Ishikawa (cell line): ENCODE data around the gene PTF1A.

Experiments used
- CEBPB ChIP-seq: IDR thresholded peaks from 2 replicates; pipeline ENCODE4 v1.6.1; 2012
- CREB1 ChIP-seq: IDR thresholded peaks from 2 replicates; pipeline ENCODE4 v1.6.1; 2012; ENCODE audit warnings: low read depth
- EGR1 ChIP-seq: IDR thresholded peaks from 2 replicates; pipeline ENCODE4 v1.6.1; 2012
- EP300 ChIP-seq: IDR thresholded peaks from 2 replicates; pipeline ENCODE4 v1.6.1; 2012; ENCODE audit warnings: borderline replicate concordance
- FOXM1 ChIP-seq: IDR thresholded peaks from 2 replicates; pipeline ENCODE4 v1.6.1; 2012; ENCODE audit warnings: low read depth, borderline replicate concordance
- NFIC ChIP-seq: IDR thresholded peaks from 2 replicates; pipeline ENCODE4 v1.6.1; 2012
- RAD21 ChIP-seq: IDR thresholded peaks from 2 replicates; pipeline ENCODE4 v1.6.1; 2012; ENCODE audit warnings: low read depth
- TAF1 ChIP-seq: IDR thresholded peaks from 2 replicates; pipeline ENCODE4 v1.6.1; 2012; ENCODE audit warnings: low read depth, mild to moderate bottlenecking
- TCF12 ChIP-seq: IDR thresholded peaks from 2 replicates; pipeline ENCODE4 v1.6.1; 2012; ENCODE audit warnings: low read depth
- TEAD4 ChIP-seq: IDR thresholded peaks from 2 replicates; pipeline ENCODE4 v1.6.1; 2012
- YY1 ChIP-seq: IDR thresholded peaks from 2 replicates; pipeline ENCODE4 v1.6.1; 2012; ENCODE audit warnings: low read depth
- ZBTB7A ChIP-seq: IDR thresholded peaks from 2 replicates; pipeline ENCODE4 v1.6.1; 2012; ENCODE audit warnings: low read depth
- TF ChIP-seq, protein P1 (sequence below): IDR thresholded peaks from 2 replicates; pipeline ENCODE4 v1.6.1; 2012
- TF ChIP-seq, protein P2 (sequence below): IDR thresholded peaks from 2 replicates; pipeline ENCODE4 v1.6.1; 2012
- TF ChIP-seq, protein P3 (sequence below): IDR thresholded peaks from 2 replicates; pipeline ENCODE4 v1.6.1; 2012; ENCODE audit warnings: low read depth, mild to moderate bottlenecking

Gene PTF1A

DNA sequence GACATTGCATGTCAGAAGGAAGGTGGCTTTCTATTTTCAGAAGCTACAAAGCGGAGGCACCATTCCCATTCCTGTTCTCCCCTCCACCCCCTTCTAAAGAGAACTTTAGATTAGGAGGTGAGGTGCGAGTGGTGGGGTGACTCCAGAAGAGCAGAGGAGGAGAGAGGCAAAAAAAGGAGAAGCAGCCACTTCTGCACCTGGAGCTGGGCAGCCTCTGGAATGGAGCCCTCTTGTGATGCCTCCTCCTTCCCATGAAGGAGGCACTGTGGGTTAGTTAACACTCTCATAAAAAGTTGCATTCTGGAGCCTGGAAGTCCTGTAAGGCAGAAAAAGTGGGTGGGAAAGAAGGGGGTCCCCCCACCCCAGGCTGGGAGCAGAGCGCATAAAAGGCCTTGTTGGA lies 4.8 kb downstream of the PTF1A start:
- TF ChIP-seq NFIC, result no peak
- TF ChIP-seq CEBPB, result no peak
- TF ChIP-seq YY1, result no peak
- no peak for TF ChIP-seq EGR1
- TF ChIP-seq EP300, result no peak
- TF ChIP-seq ZBTB7A, result no peak
- TF ChIP-seq CREB1, result no peak
- TF ChIP-seq, protein P1, sequence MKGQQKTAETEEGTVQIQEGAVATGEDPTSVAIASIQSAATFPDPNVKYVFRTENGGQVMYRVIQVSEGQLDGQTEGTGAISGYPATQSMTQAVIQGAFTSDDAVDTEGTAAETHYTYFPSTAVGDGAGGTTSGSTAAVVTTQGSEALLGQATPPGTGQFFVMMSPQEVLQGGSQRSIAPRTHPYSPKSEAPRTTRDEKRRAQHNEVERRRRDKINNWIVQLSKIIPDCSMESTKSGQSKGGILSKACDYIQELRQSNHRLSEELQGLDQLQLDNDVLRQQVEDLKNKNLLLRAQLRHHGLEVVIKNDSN, result no peak
- no peak for TF ChIP-seq TEAD4
- TF ChIP-seq TAF1, result no peak
- no peak for TF ChIP-seq FOXM1
- no peak for TF ChIP-seq TCF12
- TF ChIP-seq, protein P2, sequence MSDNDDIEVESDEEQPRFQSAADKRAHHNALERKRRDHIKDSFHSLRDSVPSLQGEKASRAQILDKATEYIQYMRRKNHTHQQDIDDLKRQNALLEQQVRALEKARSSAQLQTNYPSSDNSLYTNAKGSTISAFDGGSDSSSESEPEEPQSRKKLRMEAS, result no peak
- TF ChIP-seq, protein P3, sequence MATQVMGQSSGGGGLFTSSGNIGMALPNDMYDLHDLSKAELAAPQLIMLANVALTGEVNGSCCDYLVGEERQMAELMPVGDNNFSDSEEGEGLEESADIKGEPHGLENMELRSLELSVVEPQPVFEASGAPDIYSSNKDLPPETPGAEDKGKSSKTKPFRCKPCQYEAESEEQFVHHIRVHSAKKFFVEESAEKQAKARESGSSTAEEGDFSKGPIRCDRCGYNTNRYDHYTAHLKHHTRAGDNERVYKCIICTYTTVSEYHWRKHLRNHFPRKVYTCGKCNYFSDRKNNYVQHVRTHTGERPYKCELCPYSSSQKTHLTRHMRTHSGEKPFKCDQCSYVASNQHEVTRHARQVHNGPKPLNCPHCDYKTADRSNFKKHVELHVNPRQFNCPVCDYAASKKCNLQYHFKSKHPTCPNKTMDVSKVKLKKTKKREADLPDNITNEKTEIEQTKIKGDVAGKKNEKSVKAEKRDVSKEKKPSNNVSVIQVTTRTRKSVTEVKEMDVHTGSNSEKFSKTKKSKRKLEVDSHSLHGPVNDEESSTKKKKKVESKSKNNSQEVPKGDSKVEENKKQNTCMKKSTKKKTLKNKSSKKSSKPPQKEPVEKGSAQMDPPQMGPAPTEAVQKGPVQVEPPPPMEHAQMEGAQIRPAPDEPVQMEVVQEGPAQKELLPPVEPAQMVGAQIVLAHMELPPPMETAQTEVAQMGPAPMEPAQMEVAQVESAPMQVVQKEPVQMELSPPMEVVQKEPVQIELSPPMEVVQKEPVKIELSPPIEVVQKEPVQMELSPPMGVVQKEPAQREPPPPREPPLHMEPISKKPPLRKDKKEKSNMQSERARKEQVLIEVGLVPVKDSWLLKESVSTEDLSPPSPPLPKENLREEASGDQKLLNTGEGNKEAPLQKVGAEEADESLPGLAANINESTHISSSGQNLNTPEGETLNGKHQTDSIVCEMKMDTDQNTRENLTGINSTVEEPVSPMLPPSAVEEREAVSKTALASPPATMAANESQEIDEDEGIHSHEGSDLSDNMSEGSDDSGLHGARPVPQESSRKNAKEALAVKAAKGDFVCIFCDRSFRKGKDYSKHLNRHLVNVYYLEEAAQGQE, result no peak
- no peak for TF ChIP-seq RAD21

DNA sequence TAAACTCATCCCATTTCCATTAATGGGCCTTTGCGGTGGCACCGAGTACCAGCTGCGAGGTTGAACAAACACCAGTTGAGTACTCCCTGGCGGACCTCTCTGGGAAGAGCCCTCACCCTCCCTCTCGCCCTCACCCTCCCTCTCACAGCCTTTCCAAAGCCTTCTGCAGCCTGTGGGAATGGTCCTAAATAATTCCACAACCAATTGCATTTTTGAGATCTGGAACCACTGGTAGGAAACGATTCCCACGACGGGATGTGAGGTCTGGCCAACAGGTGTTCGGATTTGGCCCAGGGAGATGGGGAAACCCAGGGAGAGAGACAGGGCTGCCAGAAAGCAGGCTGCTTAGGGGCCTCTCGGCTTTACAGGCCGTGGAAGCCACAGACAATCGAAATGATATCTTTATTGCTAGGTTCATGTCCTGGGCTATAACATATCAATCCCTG lies 5.3 kb downstream of the PTF1A start:
- no peak for TF ChIP-seq EGR1
- TF ChIP-seq TCF12, result no peak
- TF ChIP-seq CREB1, result no peak
- TF ChIP-seq CEBPB, result no peak
- no peak for TF ChIP-seq EP300
- TF ChIP-seq YY1, result no peak
- TF ChIP-seq TEAD4, result no peak
- TF ChIP-seq, protein P3, result no peak
- TF ChIP-seq, protein P1, result no peak
- TF ChIP-seq, protein P2, result no peak
- no peak for TF ChIP-seq FOXM1
- no peak for TF ChIP-seq RAD21
- no peak for TF ChIP-seq TAF1
- TF ChIP-seq NFIC, result no peak

DNA sequence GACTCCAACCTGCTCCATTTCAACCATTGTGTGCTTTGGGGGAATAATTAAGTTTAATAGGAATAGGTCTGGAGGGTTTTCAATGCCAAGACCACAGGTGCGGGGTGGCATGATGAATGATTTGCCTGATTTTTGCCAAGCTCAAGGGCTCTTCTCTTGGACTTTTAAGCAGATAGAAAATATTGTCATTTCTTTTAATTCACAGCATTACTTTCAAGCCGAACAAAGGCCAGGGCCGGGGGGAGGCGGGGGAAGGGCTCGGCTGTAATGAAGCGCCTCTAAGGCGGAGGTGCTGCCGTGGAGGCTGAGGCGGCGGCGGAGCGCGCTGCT lies 6.5 kb downstream of the PTF1A start:
- TF ChIP-seq CEBPB (no peak), YY1 (no peak), EGR1 (no peak), TAF1 (no peak), NFIC (no peak), ZBTB7A (no peak), FOXM1 (no peak), TCF12 (no peak), EP300 (no peak), CREB1 (no peak), TEAD4 (no peak), RAD21 (no peak)
- TF ChIP-seq, protein P2, result no peak
- TF ChIP-seq, protein P3, result no peak
- TF ChIP-seq, protein P1, result no peak
